Measurements from ENCODE around the gene NAV2.
"Not testable (repeated sequence)": the region's sequence is repeated elsewhere in the genome, so short reads cannot be mapped to it uniquely, and the experiment has no call there.

- TF ChIP-seq, protein P1, sequence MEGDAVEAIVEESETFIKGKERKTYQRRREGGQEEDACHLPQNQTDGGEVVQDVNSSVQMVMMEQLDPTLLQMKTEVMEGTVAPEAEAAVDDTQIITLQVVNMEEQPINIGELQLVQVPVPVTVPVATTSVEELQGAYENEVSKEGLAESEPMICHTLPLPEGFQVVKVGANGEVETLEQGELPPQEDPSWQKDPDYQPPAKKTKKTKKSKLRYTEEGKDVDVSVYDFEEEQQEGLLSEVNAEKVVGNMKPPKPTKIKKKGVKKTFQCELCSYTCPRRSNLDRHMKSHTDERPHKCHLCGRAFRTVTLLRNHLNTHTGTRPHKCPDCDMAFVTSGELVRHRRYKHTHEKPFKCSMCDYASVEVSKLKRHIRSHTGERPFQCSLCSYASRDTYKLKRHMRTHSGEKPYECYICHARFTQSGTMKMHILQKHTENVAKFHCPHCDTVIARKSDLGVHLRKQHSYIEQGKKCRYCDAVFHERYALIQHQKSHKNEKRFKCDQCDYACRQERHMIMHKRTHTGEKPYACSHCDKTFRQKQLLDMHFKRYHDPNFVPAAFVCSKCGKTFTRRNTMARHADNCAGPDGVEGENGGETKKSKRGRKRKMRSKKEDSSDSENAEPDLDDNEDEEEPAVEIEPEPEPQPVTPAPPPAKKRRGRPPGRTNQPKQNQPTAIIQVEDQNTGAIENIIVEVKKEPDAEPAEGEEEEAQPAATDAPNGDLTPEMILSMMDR (IDR thresholded peaks at IDR 0.05), result not testable (repeated sequence)
- not testable (repeated sequence) for TF ChIP-seq EZH2, EZH2phosphoT487 (IDR thresholded peaks at IDR 0.05)
Measured at GRCh38 chr11:19895037-19895436, 182.4 kb downstream of the NAV2 start.

Data from neural progenitor cell (in vitro differentiated cells).